ENCODE data around the gene ZNF213. TPM values are rescaled to one million over a fixed set of nuclear protein-coding genes. Genes with fewer than 3 reads are reported as not detected.

Gene ZNF213, protein sequence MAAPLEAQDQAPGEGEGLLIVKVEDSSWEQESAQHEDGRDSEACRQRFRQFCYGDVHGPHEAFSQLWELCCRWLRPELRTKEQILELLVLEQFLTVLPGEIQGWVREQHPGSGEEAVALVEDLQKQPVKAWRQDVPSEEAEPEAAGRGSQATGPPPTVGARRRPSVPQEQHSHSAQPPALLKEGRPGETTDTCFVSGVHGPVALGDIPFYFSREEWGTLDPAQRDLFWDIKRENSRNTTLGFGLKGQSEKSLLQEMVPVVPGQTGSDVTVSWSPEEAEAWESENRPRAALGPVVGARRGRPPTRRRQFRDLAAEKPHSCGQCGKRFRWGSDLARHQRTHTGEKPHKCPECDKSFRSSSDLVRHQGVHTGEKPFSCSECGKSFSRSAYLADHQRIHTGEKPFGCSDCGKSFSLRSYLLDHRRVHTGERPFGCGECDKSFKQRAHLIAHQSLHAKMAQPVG
- polyA plus RNA-seq (2013, experiment 1 of 2), result 10.0 TPM
- 8.3 TPM for polyA plus RNA-seq (2013, experiment 2 of 2)

DNA sequence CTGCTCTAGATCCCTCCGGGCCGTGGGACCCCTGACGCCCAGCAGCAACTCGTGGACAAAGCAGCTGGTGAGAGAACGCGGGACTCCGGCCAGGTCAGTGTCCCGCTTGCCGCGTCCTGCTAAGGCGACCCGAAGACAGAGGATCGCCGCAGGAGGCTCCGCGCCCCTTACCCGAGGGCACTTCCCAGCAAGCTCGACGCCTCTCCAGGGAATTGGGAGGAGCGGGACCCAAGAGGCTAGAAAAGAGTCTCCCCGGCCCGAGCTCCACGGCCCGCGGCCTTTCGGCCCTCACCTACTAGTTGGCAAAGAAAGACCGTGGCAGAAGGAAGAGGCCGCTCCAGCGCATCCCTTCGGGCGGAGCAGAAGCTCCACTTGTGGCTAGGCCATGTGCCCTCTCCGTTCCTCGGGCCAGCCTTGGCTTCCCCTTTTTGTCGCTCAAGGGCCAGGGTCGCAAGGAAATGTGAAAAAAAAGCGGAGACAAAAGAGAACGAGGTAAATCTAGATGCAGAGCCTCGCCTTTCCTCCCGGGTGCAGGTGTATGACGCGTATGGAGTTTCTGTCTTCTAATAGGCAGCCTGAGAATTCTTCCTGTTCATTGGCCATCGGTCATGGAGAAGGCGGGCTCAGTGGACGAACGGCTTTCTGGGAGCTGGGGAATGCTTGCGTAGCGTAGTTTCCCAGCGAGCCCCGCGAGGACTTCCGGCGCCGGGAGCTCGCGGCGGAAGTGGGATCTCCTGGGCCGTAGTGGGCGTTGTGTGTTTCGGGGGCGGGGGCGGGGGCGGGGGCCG lies at the start of gene ZNF213:
ZNF213 (plus strand) TSS at position 692 of the 788 bp plus-strand sequence. CDS start 2,252 bp downstream, outside the sequence.
- WGBS, 2 experiments (ENCODE audit: insufficient coverage in 2 of 2), result 0% methylated on average over 41 to 45 of the region's 63 CpGs
- H3K27ac ChIP-seq (ENCODE audit: low read depth, low read length, severe bottlenecking), result peak within 1 kb of the TSS; percentile 89
- peak within 1 kb of the TSS; percentile 100 for H3K4me3 ChIP-seq (ENCODE audit: extremely low read depth, insufficient read depth, low read length, poor library complexity, severe bottlenecking)
- peaks cover 21% of the 10 kb centered on the region for H3K4me1 ChIP-seq (ENCODE audit: control insufficient read depth, insufficient read depth, low read length, poor library complexity, severe bottlenecking)
- H3K36me3 ChIP-seq (ENCODE audit: control insufficient read depth, insufficient read depth, low read length), result peaks cover 49% of the 10 kb centered on the region
- no peaks in the 10 kb centered on the region for H3K9me3 ChIP-seq (ENCODE audit: control insufficient read depth, low read length)

DNA sequence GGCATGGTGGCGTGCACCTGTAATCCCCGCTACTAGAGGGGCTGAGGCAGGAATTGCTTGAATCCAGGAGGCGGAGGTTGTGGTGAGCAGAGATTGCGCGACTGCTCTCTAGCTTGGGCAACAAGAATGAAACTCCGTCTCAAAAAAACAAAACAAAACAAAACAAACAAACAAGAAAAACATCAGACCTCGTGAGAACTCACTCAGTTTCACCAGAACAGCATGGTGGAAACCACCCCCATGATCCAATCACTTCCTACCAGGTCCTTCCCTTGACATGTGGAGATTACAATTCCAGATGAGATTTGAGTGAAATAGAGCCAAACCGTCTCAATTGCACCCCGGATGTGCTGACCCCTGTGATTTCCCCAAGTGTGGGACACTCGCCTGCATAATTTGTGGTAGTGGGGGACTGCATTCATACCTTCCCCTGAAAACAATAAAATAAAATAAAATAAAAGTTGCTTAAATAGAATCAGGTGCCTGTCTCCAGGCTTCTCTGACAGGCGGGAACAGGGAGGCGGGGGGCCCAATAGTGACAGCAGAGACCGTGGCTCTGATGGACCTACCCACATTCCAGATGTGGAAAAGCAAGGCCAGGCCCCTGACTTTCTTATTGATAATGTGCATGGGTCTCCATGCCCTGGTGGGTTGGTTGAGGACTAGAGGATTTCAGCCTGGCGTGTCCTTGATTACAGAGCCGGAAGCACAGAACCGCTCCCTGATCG lies 48.8 kb upstream of the ZNF213 start:
- WGBS, 2 experiments (ENCODE audit: insufficient coverage in 2 of 2), result 91 to 100% methylated on average over 9 to 10 of the region's 17 CpGs
- Histone ChIP-seq H3K4me1 (ENCODE audit: control insufficient read depth, insufficient read depth, low read length, poor library complexity, severe bottlenecking) (peaks cover 8% of the 10 kb centered on the region), H3K9me3 (ENCODE audit: control insufficient read depth, low read length) (no peaks in the 10 kb centered on the region), H3K27ac (ENCODE audit: low read depth, low read length, severe bottlenecking) (no peak overlapping the region), H3K36me3 (ENCODE audit: control insufficient read depth, insufficient read depth, low read length) (no peaks in the 10 kb centered on the region), H3K4me3 (ENCODE audit: extremely low read depth, insufficient read depth, low read length, poor library complexity, severe bottlenecking) (no peak overlapping the region)

DNA sequence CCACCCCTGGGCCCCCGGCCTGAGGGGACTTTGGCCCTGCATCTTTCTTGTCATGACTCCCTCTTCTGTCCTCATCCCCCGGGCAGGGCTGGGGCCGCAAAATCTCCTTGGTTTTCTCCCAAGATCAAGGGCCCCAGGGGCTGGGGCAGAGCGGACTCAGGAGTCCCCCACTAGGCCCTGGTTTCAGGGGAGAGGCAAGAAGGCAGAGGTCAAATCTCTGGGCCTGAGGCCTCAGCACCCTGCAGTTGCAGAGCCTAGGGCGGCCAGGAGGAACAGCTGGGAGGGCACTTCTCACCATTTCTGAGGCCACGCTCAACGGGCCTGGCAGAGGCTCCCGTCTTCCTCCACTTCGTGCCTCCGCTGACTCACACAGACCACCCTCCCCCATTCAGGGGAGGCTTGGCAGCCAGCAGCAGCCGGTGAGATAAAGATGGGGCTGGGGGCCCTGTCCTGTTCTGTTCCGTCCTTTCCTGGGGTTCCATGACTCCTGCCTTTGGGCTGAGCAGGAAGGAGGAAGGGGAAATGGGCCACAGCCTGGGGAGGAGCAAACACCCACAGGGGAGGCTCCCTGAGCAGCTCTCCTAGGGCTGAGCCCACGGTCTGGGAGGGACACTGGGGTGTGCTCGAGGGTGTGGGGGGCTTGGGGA lies 48.1 kb upstream of the ZNF213 start:
- Histone ChIP-seq H3K27ac (ENCODE audit: low read depth, low read length, severe bottlenecking) (peak overlapping the region; percentile 64), H3K36me3 (ENCODE audit: control insufficient read depth, insufficient read depth, low read length) (no peaks in the 10 kb centered on the region)
- 75 to 93% methylated on average over 9 to 11 of the region's 14 CpGs for WGBS, 2 experiments (ENCODE audit: insufficient coverage in 2 of 2)

DNA sequence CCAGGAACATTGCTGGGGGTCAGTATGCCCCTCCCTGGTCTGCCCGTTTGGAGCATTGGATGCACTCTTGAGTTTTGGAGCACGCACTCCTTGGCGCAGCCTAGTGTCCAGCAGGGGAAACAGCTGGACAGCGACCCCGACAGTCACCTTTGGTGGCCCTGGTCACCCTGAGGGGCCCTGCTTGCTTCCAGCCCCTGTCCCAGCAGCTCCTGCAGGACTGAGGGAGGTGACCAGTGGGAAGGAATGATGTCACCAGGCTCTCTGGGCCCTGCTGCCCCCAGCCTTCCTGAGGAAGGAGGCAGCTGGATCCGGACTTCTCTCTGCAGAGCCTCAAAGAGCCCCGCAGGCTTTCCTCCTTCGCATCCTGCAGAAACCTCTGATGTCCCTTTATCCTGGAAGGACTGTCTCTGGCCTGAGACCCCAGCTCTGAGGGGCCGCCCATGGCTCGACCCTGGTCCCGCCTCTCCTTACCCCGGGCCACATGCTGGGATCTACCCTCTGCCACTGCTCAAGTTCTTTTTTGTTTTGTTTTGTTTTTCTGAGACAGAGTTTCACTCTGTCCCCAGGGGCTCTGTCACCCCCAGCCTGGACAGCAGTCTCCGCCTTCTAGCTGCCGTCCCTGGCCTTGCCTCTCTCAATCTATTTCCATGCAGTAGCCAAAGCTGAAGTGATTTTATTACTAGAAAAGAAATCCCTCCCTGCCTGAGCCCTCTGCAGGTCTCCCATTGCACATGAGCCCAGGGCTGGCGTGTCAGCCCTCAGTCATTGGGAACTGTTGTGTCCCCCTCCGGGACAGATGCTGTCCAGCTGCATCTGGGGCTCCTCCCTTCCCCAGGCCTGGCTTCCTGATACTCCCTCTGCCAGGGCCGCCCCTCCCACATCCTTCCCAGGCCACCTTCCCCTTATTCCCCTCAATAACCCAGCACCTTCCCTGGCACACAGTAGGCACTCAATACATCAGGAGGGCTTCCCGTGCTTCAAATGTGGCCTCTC lies 47.3 kb upstream of the ZNF213 start:
- WGBS, 2 experiments (ENCODE audit: insufficient coverage in 2 of 2), result 78 to 89% methylated on average over 13 to 17 of the region's 18 CpGs
- H3K4me1 ChIP-seq (ENCODE audit: control insufficient read depth, insufficient read depth, low read length, poor library complexity, severe bottlenecking), result peaks cover 8% of the 10 kb centered on the region
- peak overlapping the region; percentile 64 for H3K27ac ChIP-seq (ENCODE audit: low read depth, low read length, severe bottlenecking)
- H3K9me3 ChIP-seq (ENCODE audit: control insufficient read depth, low read length), result no peaks in the 10 kb centered on the region
- no peak overlapping the region for H3K4me3 ChIP-seq (ENCODE audit: extremely low read depth, insufficient read depth, low read length, poor library complexity, severe bottlenecking)
- no peaks in the 10 kb centered on the region for H3K36me3 ChIP-seq (ENCODE audit: control insufficient read depth, insufficient read depth, low read length)

More for the DNA sequence above, 48.1 kb upstream of the ZNF213 start:
- H3K9me3 ChIP-seq (ENCODE audit: control insufficient read depth, low read length), result no peaks in the 10 kb centered on the region
- peaks cover 8% of the 10 kb centered on the region for H3K4me1 ChIP-seq (ENCODE audit: control insufficient read depth, insufficient read depth, low read length, poor library complexity, severe bottlenecking)
- no peak overlapping the region for H3K4me3 ChIP-seq (ENCODE audit: extremely low read depth, insufficient read depth, low read length, poor library complexity, severe bottlenecking)

DNA sequence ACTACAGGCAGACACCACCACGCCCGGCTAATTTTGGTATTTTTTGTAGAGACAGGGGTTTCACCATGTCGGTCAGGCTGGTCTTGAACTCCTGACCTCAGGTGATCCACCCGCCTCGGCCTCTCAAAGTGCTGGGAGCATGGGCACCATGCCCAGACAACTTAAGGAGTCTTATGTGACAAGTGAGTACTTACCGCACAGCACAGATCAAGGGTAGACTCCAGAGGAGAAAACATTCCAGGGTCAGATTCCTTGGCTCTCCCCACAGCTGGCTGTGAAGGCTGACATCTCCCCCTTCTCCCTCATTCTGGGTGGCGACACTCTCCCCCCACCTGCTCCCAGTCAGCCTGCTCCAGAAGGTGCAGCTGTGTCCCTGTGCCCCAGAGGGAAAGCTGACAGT lies 46.4 kb upstream of the ZNF213 start:
- H3K27ac ChIP-seq (ENCODE audit: low read depth, low read length, severe bottlenecking), result no peak overlapping the region
- no peaks in the 10 kb centered on the region for H3K36me3 ChIP-seq (ENCODE audit: control insufficient read depth, insufficient read depth, low read length)
- 94 to 100% methylated on average over 6 of the region's 7 CpGs for WGBS, 2 experiments (ENCODE audit: insufficient coverage in 2 of 2)
- H3K4me3 ChIP-seq (ENCODE audit: extremely low read depth, insufficient read depth, low read length, poor library complexity, severe bottlenecking), result no peak overlapping the region
- peaks cover 8% of the 10 kb centered on the region for H3K4me1 ChIP-seq (ENCODE audit: control insufficient read depth, insufficient read depth, low read length, poor library complexity, severe bottlenecking)
- H3K9me3 ChIP-seq (ENCODE audit: control insufficient read depth, low read length), result no peaks in the 10 kb centered on the region

DNA sequence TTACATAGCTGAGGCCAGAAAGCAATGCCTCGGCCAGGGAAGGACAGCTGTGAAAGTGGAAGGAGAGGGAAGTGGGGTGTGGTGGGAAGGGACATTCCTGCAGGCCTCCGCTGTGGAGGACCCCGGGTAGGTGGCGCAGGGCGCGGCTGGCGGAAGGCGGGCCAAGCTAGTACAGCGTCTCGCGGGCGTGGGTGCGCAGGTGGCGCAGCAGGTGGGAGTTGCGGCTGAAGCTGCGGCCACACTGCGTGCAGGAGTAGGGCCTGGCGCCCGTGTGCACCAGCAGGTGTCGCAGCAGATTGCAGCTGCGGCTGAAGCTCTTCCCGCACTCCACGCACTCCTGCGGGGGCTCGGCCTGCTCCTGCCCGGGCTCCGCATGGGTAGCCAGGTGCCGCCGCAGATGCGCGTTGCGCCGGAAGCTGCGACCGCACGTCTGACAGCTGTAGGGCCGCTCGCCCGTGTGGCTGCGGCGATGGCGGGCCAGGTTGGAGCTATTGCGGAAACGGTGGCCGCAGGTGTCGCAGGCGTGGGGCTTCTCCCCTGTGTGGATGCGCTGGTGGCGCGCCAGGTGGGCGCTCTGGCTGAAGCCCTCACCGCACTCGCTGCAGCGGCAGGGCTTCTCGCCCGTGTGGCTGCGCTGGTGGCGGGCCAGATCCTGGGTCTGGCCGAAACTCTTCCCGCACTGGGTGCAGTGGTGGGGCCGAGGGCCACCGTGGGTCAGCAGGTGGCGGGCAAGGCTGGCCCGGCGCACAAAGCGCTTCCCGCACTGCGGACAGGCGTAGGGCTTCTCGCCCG lies 45.7 kb upstream of the ZNF213 start:
- Histone ChIP-seq H3K4me1 (ENCODE audit: control insufficient read depth, insufficient read depth, low read length, poor library complexity, severe bottlenecking) (peaks cover 8% of the 10 kb centered on the region), H3K36me3 (ENCODE audit: control insufficient read depth, insufficient read depth, low read length) (no peaks in the 10 kb centered on the region), H3K27ac (ENCODE audit: low read depth, low read length, severe bottlenecking) (no peak overlapping the region), H3K4me3 (ENCODE audit: extremely low read depth, insufficient read depth, low read length, poor library complexity, severe bottlenecking) (no peak overlapping the region), H3K9me3 (ENCODE audit: control insufficient read depth, low read length) (no peaks in the 10 kb centered on the region)
- WGBS, 2 experiments (ENCODE audit: insufficient coverage in 2 of 2), result 95 to 96% methylated on average over 67 to 71 of the region's 71 CpGs

DNA sequence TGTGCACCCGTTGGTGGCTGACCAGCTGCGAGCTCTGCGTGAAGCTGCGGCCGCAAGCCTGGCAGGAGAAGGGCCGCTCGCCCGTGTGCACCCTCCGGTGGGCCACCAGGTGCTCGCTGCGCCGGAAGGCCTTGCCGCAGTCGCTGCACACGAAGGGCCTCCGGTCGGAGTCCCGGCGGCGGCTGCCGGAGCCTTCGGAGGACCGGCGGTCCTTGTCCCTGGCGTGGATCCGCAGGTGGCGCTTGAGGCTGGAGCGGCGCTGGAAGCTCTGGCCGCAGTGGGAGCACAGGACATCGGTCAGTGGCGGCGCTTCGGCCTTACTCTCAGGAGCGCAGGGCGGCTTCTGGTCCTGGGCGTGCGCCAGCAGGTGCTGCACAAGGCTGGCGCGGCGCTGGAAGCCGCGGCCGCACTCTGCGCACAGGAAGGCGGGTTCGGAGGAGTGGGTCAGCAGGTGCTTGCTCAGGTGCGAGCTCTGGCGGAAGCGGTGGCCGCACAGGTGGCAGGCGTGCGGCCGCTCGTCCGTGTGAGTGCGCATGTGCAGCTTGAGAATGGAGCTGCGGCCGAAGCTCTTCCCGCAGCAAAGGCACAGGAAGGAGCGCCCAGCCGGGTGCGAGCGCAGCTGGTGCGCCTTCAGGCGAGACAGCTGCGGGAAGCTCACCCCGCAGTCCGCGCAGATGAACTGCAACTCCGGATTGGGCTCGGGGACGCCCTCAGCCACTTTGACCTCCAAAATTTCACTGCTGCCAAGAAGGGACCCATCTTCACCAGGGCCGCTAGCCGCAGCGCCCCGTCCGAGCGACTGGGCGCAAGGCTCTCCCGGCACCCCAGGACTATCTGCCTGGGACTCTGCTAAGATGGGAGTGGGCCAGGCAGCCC lies 44.9 kb upstream of the ZNF213 start:
- no peaks in the 10 kb centered on the region for H3K9me3 ChIP-seq (ENCODE audit: control insufficient read depth, low read length)
- no peak overlapping the region for H3K4me3 ChIP-seq (ENCODE audit: extremely low read depth, insufficient read depth, low read length, poor library complexity, severe bottlenecking)
- WGBS, 2 experiments (ENCODE audit: insufficient coverage in 2 of 2), result 96 to 98% methylated on average over 77 to 81 of the region's 81 CpGs
- no peaks in the 10 kb centered on the region for H3K36me3 ChIP-seq (ENCODE audit: control insufficient read depth, insufficient read depth, low read length)
- peaks cover 8% of the 10 kb centered on the region for H3K4me1 ChIP-seq (ENCODE audit: control insufficient read depth, insufficient read depth, low read length, poor library complexity, severe bottlenecking)
- H3K27ac ChIP-seq (ENCODE audit: low read depth, low read length, severe bottlenecking), result no peak overlapping the region

DNA sequence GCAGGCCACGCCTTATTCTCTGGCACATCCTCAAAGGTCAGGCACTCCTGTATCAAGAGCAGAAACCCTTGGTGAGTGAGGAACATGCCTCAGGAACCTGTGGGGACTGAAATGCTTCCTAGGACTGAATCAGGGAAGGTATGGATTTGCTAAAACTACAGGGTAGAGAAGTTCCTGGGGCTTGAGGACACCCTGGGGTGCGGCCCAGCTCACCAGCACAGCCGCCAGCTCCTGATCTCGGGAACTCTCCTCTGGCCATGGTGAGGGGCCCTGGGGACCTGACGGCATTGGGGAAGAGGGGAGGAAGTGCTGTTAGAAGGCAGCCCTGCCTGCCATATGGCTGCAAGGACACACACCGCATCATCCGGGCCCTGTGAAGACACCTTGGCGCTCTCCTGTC lies 43.3 kb upstream of the ZNF213 start:
- Histone ChIP-seq H3K4me3 (ENCODE audit: extremely low read depth, insufficient read depth, low read length, poor library complexity, severe bottlenecking) (no peak overlapping the region), H3K9me3 (ENCODE audit: control insufficient read depth, low read length) (no peaks in the 10 kb centered on the region), H3K36me3 (ENCODE audit: control insufficient read depth, insufficient read depth, low read length) (no peaks in the 10 kb centered on the region), H3K4me1 (ENCODE audit: control insufficient read depth, insufficient read depth, low read length, poor library complexity, severe bottlenecking) (peaks cover 8% of the 10 kb centered on the region), H3K27ac (ENCODE audit: low read depth, low read length, severe bottlenecking) (no peak overlapping the region)
- WGBS, 2 experiments (ENCODE audit: insufficient coverage in 2 of 2), result 93 to 96% methylated on average over 7 to 8 of the region's 8 CpGs

All from mesodermal cell (in vitro differentiated cells).